Measurements from ENCODE around the gene BRS3. TPM values are rescaled to one million over a fixed set of nuclear protein-coding genes. Genes with fewer than 3 reads are reported as not detected.
"Not testable (repeated sequence)": the region's sequence is repeated elsewhere in the genome, so short reads cannot be mapped to it uniquely, and the experiment has no call there.

BRS3 gene
- total RNA-seq: not detected

DNA sequence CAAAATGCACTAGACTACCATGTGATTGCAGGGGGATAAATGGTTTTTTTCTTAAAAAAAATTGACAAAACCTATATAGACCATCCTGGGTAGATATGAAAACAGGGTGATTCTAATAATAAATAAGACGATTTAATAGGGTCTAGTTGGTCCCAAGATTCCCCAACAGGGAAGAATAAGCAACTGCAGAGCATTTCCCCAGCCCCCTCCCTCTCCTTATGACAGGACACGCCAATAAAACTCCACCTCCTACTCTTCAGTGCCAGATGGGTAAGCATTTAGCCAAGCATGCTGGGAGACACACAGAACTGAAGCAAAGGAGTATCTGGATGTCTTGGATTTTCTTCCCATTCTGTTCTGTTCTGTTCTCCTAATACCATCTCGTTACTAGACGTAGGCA, at the start of gene BRS3:
TSS of gene BRS3 (plus strand) at position 301 of the 400 bp plus-strand sequence. CDS start 168 bp downstream, outside the sequence.
- DNase-seq: no peak

- no peak for DNase-seq
Measured at GRCh38 chrX:136438192-136438591, 49.6 kb upstream of the BRS3 start.

DNA sequence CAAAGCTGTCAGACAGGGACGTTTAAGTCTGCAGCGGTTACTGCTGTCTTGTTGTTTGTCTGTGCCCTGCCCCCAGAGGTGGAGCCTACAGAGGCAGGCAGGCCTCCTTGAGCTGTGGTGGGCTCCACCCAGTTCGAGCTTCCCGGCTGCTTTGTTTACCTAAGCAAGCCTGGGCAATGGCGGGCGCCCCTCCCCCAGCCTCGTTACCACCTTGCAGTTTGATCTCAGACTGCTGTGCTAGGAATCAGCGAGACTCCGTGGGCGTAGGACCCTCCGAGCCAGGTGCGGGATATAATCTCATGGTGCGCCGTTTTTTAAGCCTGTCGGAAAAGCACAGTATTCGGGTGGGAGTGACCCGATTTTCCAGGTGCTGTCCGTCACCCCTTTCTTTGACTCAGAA, 42.1 kb upstream of the BRS3 start:
- DNase-seq: not testable (repeated sequence)

DNA sequence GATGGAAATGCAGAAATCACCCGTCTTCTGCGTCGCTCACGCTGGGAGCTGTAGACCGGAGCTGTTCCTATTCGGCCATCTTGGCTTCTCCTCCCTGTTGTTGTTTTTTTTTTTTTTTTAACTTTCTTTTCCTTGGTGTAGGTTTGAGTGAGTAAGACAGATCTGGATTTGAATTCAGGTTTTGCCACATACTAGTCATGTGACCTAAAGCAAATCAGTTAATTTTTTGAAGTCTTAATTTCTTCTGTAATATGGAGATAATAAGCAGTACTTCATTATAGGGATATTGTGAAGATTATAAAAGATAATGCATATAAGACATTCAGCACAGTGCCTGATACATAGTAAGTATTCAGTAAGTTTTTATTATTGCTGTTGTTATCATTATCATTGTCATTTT, 41.5 kb upstream of the BRS3 start:
- DNase-seq: no peak

- DNase-seq: no peak
Measured at GRCh38 chrX:136447308-136447707, 40.4 kb upstream of the BRS3 start.

DNA sequence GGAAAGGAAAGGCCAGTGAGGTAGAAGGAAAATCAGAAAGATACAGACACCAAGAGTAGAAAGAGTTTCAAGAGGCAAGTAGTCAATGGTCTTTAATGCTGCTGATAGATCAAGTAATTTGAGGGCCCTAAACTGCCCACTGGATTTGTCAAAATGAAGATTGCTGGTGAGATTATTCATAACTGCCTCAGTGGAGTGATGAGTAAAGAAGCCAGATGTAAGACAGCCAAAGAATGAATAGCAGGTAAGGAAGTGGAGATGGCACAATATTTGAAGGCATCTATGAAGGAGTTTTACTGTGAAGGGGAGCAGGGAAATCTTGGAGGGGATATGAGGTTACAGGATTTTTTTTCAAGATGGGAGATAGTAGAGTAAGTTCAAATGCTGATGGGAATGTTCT, 39.8 kb upstream of the BRS3 start:
- DNase-seq: no peak

DNA sequence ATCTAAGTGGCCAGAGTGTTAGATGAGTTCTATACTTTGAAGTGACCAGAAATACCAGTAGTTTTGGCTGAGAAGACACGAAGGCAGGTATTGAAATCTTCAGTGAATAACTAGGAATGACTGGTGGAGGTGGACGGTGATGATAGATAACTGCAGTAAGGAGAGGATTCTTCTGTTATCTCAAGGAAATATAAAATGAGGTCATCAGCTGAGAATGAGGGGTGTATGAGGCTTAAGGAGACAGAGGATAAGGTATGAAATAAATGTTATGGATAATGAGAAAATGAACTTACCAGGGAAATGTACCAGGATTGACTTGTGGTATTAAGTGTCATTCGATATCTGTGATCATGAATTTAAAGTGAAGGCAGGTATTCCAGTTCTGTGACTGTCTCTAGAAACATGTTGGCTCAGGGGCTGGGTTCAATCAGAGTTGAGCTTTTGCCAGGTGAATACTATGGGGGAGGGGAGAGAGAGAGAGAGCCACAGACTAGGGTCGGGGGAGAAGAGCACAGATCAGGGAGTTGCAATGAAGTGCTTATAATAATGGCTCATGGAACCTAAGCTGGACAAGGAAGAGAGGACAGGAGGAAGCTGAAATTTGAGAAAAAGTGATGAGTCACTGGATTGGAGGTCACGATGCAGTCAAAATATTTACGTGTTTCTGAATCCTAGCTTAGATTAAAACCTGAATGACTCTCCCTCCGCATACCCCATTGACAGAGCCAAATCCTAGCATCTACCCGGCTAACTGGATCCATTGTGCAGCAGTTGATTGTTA, 37.5 kb upstream of the BRS3 start:
- DNase-seq: no peak

DNA sequence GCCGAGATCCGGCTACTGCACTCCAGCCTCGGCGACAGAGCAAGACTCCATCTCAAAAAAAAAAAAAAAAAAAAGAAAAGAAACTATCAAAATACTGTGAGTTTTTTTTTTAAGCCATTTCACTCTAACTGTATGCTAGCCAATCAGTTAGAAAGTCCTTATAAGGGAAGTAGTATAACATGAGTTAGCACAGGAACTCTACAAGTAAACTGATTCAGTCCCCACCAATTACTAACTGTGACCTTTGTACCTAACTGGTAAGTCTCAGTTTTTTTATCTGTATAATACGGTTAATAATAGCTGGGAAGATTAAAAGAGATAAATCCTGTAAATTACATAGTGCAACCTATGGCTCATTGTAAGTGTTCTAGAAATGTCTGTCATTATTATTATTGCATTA, 35.1 kb upstream of the BRS3 start:
- no peak for DNase-seq

- no peak for DNase-seq
Measured at GRCh38 chrX:136453114-136453513, 34.6 kb upstream of the BRS3 start.

DNA sequence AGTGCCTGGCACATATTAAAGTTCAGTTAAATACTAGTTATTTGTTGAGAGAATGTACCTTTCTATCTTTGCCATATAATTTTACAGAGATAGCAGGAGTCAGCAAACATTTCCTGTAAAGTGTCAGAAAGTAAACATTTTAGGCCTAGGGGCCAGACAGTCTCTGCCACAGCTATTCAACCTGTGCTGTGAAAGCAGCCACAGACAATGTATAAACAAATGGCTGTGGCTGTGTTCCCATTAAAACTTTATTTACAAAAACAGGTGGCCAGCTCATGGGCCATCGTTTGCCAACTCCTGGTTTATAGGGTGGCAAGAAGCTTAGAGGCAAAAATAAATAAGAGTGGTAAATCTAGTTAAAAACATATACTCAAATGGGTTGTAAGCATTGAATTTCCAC, 34.0 kb upstream of the BRS3 start:
- no peak for DNase-seq

GRCh38 chrX:136456133-136456532, 31.6 kb upstream of the BRS3 start:
- DNase-seq: no peak

GRCh38 chrX:136457303-136457917, 30.3 kb upstream of the BRS3 start:
- DNase-seq: no peak

- no peak for DNase-seq
Measured at GRCh38 chrX:136464589-136464988, 23.2 kb upstream of the BRS3 start.

DNA sequence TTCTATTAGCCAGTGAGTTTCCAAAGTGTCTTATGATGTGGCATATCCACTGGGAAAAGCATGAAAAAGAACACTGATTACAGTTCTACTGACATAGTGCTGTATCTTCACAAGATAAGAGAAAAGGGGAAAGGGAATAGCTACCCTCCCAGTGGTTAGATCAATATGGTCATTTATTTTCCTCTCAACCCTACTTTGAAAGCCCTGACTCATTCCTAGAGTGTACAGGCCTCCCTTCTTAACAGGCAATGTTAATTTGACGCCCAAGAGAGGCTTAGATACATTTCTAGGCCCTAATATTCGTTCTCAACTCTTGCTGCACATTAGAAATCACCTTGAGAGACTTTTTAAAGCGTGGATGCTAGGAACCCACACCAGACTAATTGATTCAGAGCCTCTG, 20.4 kb upstream of the BRS3 start:
- no peak for DNase-seq

DNA sequence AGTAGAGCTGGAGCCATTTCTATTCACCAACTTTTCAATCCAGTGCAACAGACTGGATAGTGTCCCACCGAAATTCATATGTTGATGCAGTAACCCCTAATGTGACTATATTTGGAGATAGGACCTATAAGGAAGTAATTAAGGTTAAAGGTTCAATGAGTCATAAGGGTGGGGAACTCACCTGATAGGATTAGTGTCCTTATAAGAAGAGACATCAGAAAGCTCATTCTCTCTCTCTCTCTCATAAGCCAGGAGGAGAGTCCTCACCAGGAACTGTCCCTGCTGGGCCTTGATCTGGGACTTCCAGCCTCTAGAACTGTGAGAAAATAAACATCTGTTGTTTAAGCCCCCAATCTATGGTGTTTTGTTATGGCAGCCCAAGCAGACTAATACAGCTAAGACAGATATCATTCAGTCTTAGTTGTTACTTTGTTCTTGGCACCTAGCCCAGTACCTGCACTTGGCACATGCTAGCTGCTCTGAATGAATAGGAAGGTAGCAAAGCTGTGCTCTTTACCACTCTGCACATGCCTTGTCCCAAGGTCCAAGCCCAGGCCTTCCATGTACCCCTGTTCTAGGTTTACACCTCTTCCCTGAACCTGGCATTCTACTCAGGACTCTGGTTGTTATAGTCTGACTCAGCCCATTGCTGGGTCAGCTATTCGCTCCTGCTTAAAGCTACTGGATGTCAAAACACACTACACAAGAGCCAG, 19.2 kb upstream of the BRS3 start:
- DNase-seq: no peak

- DNase-seq: no peak
Measured at GRCh38 chrX:136473663-136474062, 14.1 kb upstream of the BRS3 start.

- DNase-seq: no peak
Measured at GRCh38 chrX:136475236-136475635, 12.5 kb upstream of the BRS3 start.

GRCh38 chrX:136476501-136476900, 11.2 kb upstream of the BRS3 start:
- DNase-seq: no peak

GRCh38 chrX:136477026-136477425, 10.7 kb upstream of the BRS3 start:
- no peak for DNase-seq

DNA sequence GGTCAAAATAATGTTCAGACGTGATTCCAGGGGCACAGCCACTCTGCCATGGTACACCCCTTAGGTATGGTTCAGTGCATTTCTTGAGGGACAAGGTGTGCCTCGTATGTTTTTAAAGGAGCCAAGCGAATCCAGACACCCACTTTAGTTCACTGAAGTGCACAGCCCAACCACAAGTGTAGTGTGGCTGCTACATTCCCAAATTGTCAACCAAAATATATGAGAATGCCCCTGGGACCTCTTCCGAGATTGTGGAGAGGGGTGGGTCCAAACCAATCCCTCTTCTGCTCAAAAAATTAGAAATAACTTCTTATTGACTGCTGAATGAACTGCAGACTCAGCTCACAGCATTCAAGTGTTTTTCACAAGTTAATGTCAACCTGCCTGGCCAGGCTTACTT, 7.4 kb upstream of the BRS3 start:
- DNase-seq: no peak

DNA sequence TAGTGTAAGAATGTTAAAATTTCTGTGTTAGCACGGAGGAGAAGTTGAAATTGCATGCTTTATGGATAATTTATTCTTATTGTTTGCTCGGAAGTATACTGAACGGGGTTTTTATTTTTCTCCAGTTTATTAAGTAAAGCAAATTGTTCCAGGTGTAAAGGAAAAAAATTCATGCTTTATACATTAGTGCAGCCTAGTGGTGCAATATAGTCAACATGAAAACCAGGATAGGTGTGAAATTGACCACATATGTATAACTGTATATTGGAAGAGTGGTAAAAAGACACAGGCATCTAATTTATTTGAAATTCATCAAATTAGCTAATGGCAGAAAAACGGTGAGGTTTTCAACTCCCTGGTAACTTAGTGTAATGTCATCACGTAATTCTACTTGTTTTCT, 959 bp downstream of the BRS3 start:
- no peak for DNase-seq

DNA sequence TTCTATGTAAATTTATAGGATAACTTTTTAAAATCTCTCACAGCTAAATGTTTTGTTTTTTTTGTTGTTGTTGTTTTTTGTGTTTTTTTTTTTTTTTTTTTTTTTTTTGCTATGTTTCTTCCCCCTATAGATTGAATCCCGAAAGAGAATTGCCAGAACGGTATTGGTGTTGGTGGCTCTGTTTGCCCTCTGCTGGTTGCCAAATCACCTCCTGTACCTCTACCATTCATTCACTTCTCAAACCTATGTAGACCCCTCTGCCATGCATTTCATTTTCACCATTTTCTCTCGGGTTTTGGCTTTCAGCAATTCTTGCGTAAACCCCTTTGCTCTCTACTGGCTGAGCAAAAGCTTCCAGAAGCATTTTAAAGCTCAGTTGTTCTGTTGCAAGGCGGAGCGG, 4.1 kb downstream of the BRS3 start:
- DNase-seq: no peak

GRCh38 chrX:136493011-136493410, 5.3 kb downstream of the BRS3 start:
- DNase-seq: no peak

DNA sequence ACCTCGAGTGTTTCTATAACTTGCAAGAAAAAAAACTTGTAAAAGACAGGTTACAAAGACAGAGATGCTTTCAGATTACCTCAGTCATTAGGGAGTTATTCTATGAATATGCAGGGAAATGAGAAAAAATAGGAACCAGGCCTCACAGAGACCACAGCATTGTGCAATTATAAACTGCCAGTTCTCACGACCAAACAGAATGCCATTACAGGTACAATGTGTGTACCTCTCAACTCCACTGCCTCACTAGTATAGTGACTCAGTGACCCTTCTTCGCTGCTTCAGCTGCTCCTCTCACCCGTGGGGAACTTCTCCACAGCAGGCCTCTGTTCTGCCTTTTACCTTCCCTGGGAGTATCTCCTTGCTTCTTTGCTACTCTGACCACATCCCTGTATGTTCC, 7.3 kb downstream of the BRS3 start:
- no peak for DNase-seq

All from tongue (tissue), 2 donors.